ENCODE data around the gene SLC22A2. TPM values are rescaled to one million over a fixed set of nuclear protein-coding genes. Genes with fewer than 3 reads are reported as not detected.
"Not testable (repeated sequence)": the region's sequence is repeated elsewhere in the genome, so short reads cannot be mapped to it uniquely, and the experiment has no call there.

SLC22A2 gene
- total RNA-seq, 2 donors from 2014 or later, result not detected

DNA sequence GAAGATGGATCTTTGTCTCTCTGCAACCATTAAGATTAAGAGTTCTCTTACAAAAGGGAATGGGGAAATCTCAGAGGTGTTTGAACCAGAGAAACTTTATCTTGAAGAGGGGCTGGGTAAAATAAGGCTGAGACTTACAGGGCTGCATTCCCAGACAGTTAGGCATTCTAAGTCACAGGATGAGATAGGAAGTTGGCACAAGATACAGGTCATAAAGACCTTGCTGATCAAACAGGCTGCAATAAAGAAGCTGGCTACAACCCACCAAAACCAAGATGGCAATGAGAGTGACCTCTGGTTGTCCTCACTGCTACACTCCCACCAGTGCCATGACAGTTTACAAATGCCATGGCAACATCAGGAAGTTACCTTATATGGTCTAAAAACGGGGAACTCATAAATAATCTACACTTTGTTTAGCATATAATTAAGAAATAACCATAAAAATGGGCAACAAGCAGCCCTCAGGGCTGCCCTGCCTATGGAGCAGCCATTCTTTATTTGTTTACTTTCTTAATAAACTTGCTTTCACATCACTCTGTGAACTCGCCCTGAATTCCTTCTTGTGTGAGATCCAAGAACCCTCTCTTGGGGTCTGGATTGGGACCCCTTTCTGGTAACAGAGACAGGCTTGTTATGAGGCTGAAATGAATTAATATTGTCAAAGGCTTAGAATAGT is 20.9 kb downstream of the SLC22A2 start:
- ATAC-seq; H3K27ac Mint-ChIP-seq; DNase-seq (ENCODE audit: low spot score in 2 of 2); H3K9me3 Mint-ChIP-seq; H3K36me3 Mint-ChIP-seq: not testable (repeated sequence)

- not testable (repeated sequence) for H3K27ac Mint-ChIP-seq; H3K36me3 Mint-ChIP-seq; DNase-seq (ENCODE audit: low spot score in 2 of 2); ATAC-seq; H3K9me3 Mint-ChIP-seq
Observed at GRCh38 chr6:160236235-160236872, 22.3 kb downstream of the SLC22A2 start.

DNA sequence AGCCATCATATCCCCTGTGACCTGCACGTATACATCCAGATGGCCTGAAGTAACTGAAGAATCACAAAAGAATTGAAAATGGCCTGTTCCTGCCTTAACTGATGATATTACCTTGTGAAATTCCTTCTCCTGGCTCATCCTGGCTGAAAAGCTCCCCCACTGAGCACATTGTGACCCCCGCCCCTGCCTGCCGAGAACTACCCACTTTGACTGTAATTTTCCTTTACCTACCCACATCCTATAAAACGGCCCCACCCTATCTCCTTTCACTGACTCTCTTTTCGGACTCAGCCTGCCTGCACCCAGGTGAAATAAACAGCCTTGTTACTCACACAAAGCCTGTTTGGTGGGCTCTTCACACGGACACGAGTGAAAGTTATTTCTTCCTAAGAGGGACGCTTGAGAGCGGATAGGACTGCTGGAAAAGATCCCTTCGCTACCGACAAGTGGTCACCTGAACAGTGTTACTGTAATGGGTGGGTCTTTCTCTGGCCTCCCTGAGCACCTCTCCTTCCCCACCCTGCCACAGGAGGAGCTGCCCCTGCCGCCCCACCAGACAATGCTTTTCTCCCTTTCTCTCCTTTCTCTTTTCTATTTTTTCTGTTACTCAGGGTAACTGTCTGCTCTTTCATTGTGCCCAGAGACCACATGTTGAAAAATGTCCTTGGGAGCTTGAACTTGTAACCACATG is 24.5 kb downstream of the SLC22A2 start:
- H3K27ac Mint-ChIP-seq; ATAC-seq; DNase-seq (ENCODE audit: low spot score in 2 of 2); H3K36me3 Mint-ChIP-seq: not testable (repeated sequence)
- H3K9me3 Mint-ChIP-seq, result peaks cover 10 to 21% of the 10 kb centered on the region in 2 donors

DNA sequence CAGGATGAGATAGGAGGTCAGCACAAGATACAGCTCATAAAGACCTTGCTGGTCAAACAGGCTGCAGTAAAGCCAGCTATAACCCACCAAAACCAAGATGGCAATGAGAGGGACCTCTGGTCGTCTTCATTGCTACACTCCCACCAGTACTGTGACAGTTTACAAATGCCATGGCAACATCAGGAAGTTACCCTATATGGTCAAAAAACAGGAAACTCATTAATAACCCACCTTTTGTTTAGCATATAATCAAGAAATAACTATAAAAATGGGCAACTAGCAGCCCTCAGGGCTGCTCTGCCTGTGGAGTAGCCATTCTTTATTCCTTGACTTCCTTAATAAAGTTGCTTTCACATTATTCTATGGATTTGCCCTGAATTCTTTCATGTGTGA is 30.9 kb downstream of the SLC22A2 start:
- ATAC-seq (no peak), DNase-seq (ENCODE audit: low spot score in 2 of 2) (no peak)
- Mint-ChIP-seq H3K27ac (no peak overlapping the region), H3K9me3 (peaks cover 10 to 17% of the 10 kb centered on the region in 2 donors), H3K36me3 (no peaks in the 10 kb centered on the region)

GRCh38 chr6:160227038-160227768 is 31.4 kb downstream of the SLC22A2 start:
- no peaks in the 10 kb centered on the region for H3K36me3 Mint-ChIP-seq
- no peak overlapping the region for H3K27ac Mint-ChIP-seq

DNA sequence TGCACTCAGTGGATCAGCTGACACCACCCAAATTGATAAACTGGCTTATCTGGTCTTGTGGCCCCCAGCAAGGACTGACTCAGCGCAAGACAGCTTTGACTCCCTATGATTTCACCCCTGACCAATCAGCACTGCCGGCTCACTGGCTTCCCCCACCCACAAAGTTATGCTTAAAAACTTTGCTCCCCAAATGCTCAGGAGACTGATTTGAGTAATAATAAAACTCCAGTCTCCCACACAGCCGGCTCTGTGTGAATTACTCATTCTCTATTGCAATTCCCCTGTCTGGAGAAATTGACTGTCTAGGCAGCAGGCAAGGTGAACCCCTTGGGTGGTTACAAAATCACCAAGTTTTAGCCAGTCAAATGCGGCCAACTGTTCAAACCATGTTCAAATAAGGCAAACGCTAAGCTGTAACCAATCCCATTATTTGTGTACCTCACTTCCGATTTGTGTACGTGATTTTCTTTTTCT is 32.5 kb downstream of the SLC22A2 start:
- peak; percentile 43 to 56 for DNase-seq (ENCODE audit: low spot score in 2 of 2)
- H3K27ac Mint-ChIP-seq, result peak overlapping the region in 1 of 2 donors; percentile 25
- peak; percentile 88 to 95 for ATAC-seq
- H3K36me3 Mint-ChIP-seq, result no peaks in the 10 kb centered on the region
- H3K9me3 Mint-ChIP-seq, result peaks cover 10 to 17% of the 10 kb centered on the region in 2 donors

More at GRCh38 chr6:160227038-160227768, 31.4 kb downstream of the SLC22A2 start:
- DNase-seq (ENCODE audit: low spot score in 2 of 2), result no peak
- no peak for ATAC-seq
- H3K9me3 Mint-ChIP-seq, result peaks cover 10 to 17% of the 10 kb centered on the region in 2 donors

GRCh38 chr6:160224639-160225237 is 33.9 kb downstream of the SLC22A2 start:
- no peak for DNase-seq (ENCODE audit: low spot score in 2 of 2)
- Mint-ChIP-seq H3K27ac (no peak overlapping the region), H3K9me3 (peaks cover 4 to 10% of the 10 kb centered on the region in 2 donors), H3K36me3 (no peaks in the 10 kb centered on the region)
- ATAC-seq, result no peak

- Mint-ChIP-seq H3K27ac (no peak overlapping the region), H3K36me3 (no peaks in the 10 kb centered on the region)
Observed at GRCh38 chr6:160222491-160222890, 36.1 kb downstream of the SLC22A2 start.

DNA sequence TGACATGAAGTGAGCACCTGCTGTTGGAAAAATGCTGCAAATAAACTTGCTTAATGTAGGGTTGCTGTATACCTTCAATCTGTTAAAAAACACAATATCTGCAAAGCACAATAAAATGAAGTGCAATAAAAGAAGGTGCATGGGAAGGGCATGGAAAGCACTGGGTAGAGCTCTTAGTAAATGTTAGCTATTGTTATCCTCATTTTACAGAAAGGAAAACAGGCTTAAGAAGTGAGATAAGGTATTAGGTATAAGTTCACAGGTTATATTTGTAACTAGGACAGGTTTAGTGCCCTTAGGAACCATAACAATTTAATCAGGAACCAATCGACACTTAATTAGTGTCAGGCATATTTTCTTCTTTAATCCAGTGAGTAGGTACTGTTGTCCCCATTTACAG is 36.7 kb downstream of the SLC22A2 start:
- no peak for ATAC-seq
- no peak for DNase-seq (ENCODE audit: low spot score in 2 of 2)
- H3K36me3 Mint-ChIP-seq, result no peaks in the 10 kb centered on the region
- H3K27ac Mint-ChIP-seq, result no peak overlapping the region
- peaks cover 11 to 13% of the 10 kb centered on the region in 2 donors for H3K9me3 Mint-ChIP-seq

More at GRCh38 chr6:160222491-160222890, 36.1 kb downstream of the SLC22A2 start:
- no peak for DNase-seq (ENCODE audit: low spot score in 2 of 2)
- ATAC-seq, result no peak
- peaks cover 11 to 13% of the 10 kb centered on the region in 2 donors for H3K9me3 Mint-ChIP-seq

- DNase-seq (ENCODE audit: low spot score in 2 of 2), result no peak
- ATAC-seq, result no peak
- H3K36me3 Mint-ChIP-seq, result no peaks in the 10 kb centered on the region
- H3K9me3 Mint-ChIP-seq, result peaks cover 11 to 13% of the 10 kb centered on the region in 2 donors
- no peak overlapping the region for H3K27ac Mint-ChIP-seq
Observed at GRCh38 chr6:160221423-160221822, 37.2 kb downstream of the SLC22A2 start.

DNA sequence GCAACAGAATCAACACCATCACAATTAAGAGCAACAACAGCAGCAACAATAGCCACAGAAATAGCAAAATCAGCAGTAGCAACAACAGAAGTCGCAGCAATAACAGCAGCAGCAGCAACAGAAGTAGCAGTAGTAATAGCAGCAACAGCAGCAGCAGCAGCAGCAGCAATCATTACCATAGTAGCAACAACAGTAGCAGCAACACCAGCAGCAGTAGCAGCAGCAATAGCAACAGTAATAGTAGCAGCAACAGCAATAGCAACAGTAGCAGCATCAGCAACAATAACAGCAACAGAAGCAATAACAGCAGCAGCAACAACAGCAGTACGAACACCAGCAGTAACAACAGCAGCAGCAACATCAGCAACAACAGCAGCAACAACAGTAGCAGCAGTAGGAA is 39.8 kb downstream of the SLC22A2 start:
- DNase-seq (ENCODE audit: low spot score in 2 of 2), result no peak
- Mint-ChIP-seq H3K36me3 (peaks cover 7 to 9% of the 10 kb centered on the region in 2 donors), H3K9me3 (peaks cover 11 to 16% of the 10 kb centered on the region in 2 donors), H3K27ac (no peak overlapping the region)
- ATAC-seq, result no peak

- ATAC-seq (no peak), DNase-seq (ENCODE audit: low spot score in 2 of 2) (no peak)
- Mint-ChIP-seq H3K9me3 (peaks cover 11 to 23% of the 10 kb centered on the region in 2 donors), H3K36me3 (peaks cover 15 to 16% of the 10 kb centered on the region in 2 donors), H3K27ac (no peak overlapping the region)
Observed at GRCh38 chr6:160217863-160218262, 40.8 kb downstream of the SLC22A2 start.

DNA sequence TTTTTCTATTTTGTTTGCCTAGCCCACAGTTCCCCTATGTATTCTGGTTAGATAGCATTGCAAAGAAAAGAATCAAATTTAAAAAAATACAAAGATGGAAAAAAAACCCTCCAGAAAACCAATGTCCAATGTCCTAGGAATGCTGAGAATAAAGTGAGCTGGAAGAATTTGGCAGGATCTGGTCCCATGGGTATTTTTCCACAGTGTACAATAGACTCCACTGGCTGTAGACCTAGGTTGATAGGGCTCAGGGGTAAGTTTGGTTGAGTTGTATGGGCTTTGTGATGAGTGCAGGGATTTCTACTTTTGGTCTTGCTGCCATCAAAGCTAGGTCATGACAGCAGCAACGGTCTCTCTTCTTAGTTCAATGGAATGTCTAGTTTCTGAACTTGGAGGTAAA is 41.5 kb downstream of the SLC22A2 start:
- no peak overlapping the region for H3K27ac Mint-ChIP-seq
- DNase-seq (ENCODE audit: low spot score in 2 of 2) (no peak), ATAC-seq (no peak)

GRCh38 chr6:160215232-160215631 is 43.4 kb downstream of the SLC22A2 start:
- H3K9me3 Mint-ChIP-seq, result peaks cover 14 to 27% of the 10 kb centered on the region in 2 donors
- DNase-seq (ENCODE audit: low spot score in 2 of 2) (no peak), ATAC-seq (peak; percentile 60 to 70)
- no peak overlapping the region for H3K27ac Mint-ChIP-seq
- H3K36me3 Mint-ChIP-seq, result peaks cover 15 to 22% of the 10 kb centered on the region in 2 donors

More for the DNA sequence above, 41.5 kb downstream of the SLC22A2 start:
- peaks cover 11 to 27% of the 10 kb centered on the region in 2 donors for H3K9me3 Mint-ChIP-seq
- H3K36me3 Mint-ChIP-seq, result peaks cover 15 to 16% of the 10 kb centered on the region in 2 donors

GRCh38 chr6:160207618-160208017 is 51.0 kb downstream of the SLC22A2 start:
- ATAC-seq (no peak), DNase-seq (ENCODE audit: low spot score in 2 of 2) (no peak)
- Mint-ChIP-seq H3K9me3 (peaks cover 8 to 20% of the 10 kb centered on the region in 2 donors), H3K36me3 (peaks cover 6 to 12% of the 10 kb centered on the region in 2 donors), H3K27ac (no peak overlapping the region)

GRCh38 chr6:160204710-160205109 is 53.9 kb downstream of the SLC22A2 start:
- Mint-ChIP-seq H3K9me3 (peaks cover 4 to 17% of the 10 kb centered on the region in 2 donors), H3K27ac (no peak overlapping the region), H3K36me3 (peaks cover 6% of the 10 kb centered on the region in 2 donors)
- no peak for DNase-seq (ENCODE audit: low spot score in 2 of 2)
- no peak for ATAC-seq
